HG03575 (cell line): Measurements from ENCODE around the gene ZDHHC21.

Source experiments
- ATAC-seq: cut with Tn5 transposase; IDR thresholded peaks from one replicate; pipeline ENCODE4 v1.9.1; 2021; ENCODE audit not compliant: unreplicated experiment, insufficient number of reproducible peaks, low FRiP score; ENCODE audit errors: extremely low read depth

The ZDHHC21 gene

GRCh38 chr9:14693251-14693861 is at the start of gene ZDHHC21:
TSS of gene ZDHHC21 (minus strand) at chr9:14693432. CDS start at chr9:14674340, 19,092 bp downstream.
- ATAC-seq, result peak; percentile 26

- peak; percentile 48 for ATAC-seq
Observed at GRCh38 chr9:14741369-14741768, 48.1 kb upstream of the ZDHHC21 start.

- ATAC-seq, result no peak
Observed at GRCh38 chr9:14733133-14733532, 39.9 kb upstream of the ZDHHC21 start.

- ATAC-seq, result no peak
Observed at GRCh38 chr9:14731294-14731981, 38.2 kb upstream of the ZDHHC21 start.

- no peak for ATAC-seq
Observed at GRCh38 chr9:14730461-14730898, 37.2 kb upstream of the ZDHHC21 start.

GRCh38 chr9:14723301-14723700 is 30.1 kb upstream of the ZDHHC21 start:
- ATAC-seq, result no peak

GRCh38 chr9:14722391-14723035 is 29.3 kb upstream of the ZDHHC21 start, which contains the start of gene CER1:
TSS of gene CER1 (minus strand) at chr9:14722733. CDS start at chr9:14722672, 61 bp downstream.
- no peak for ATAC-seq

GRCh38 chr9:14719231-14719923 is 26.1 kb upstream of the ZDHHC21 start:
- ATAC-seq, result no peak

GRCh38 chr9:14715102-14715501 is 21.9 kb upstream of the ZDHHC21 start:
- no peak for ATAC-seq

GRCh38 chr9:14713187-14713767 is 20.0 kb upstream of the ZDHHC21 start:
- no peak for ATAC-seq

GRCh38 chr9:14710804-14711203 is 17.6 kb upstream of the ZDHHC21 start:
- no peak for ATAC-seq

- peak; percentile 39 for ATAC-seq
Observed at GRCh38 chr9:14706530-14707140, 13.4 kb upstream of the ZDHHC21 start.

GRCh38 chr9:14705079-14705478 is 11.8 kb upstream of the ZDHHC21 start:
- no peak for ATAC-seq

- ATAC-seq, result no peak
Observed at GRCh38 chr9:14704281-14704680, 11.0 kb upstream of the ZDHHC21 start.

GRCh38 chr9:14702200-14702720 is 9.0 kb upstream of the ZDHHC21 start:
- no peak for ATAC-seq

- ATAC-seq, result peak; percentile 16
Observed at GRCh38 chr9:14692470-14693250, 572 bp downstream of the ZDHHC21 start.

GRCh38 chr9:14690948-14691730 is 2.1 kb downstream of the ZDHHC21 start:
- no peak for ATAC-seq
